OCI-LY7 (cell line): ENCODE measurements around the gene KCNQ1OT1. TPM values are rescaled to one million over a fixed set of nuclear protein-coding genes. Genes with fewer than 3 reads are reported as not detected.

Source experiments
- BruUV-seq: library from RNA; stranded (reverse); fragments of 400-500 nt; replicated peaks from 2 replicates; lab custom pipeline; 2021; lab: Mats Ljungman, UMichigan
- CTCF ChIA-PET: fragments of 300-600 bp; sonication (Branson Sonifier 250); formaldehyde crosslinking; loops from one replicate; lab custom pipeline; 2022; ENCODE audit warnings: antibody characterized with exemption; ENCODE audit not compliant: unreplicated experiment; lab: Charles Lee
- POLR2A ChIA-PET: fragments of 300-600 bp; sonication (Branson Sonifier 250); formaldehyde crosslinking; loops from one replicate; lab custom pipeline; 2022; ENCODE audit warnings: antibody characterized with exemption; lab: Charles Lee
- DNase-seq: peaks from one replicate; pipeline ENCODE4 v3.0.0-alpha.2; 2015; ENCODE audit warnings: low spot score
- H2AFZ ChIP-seq: fragments of 200-600 bp; sonication (generic), shearing (Covaris generic); 2 replicates; pipeline ENCODE4 v1.6.1; 2014; ENCODE audit warnings: mild to moderate bottlenecking, antibody characterized with exemption, low read length, moderate library complexity
- H3K27ac ChIP-seq: fragments of 200-600 bp; sonication (generic); 2 replicates; pipeline ENCODE4 v1.5.1; 2014; ENCODE audit warnings: mixed run types, low read depth, mild to moderate bottlenecking, moderate library complexity, low read length, inconsistent platforms; ENCODE audit not compliant: poor library complexity, severe bottlenecking
- H3K36me3 ChIP-seq: fragments of 200-600 bp; sonication (generic); 2 replicates; pipeline ENCODE4 v1.6.1; 2014; ENCODE audit warnings: mild to moderate bottlenecking, antibody characterized with exemption, low read length, moderate library complexity, mixed read lengths; ENCODE audit not compliant: insufficient read depth
- H3K4me1 ChIP-seq: fragments of 200-600 bp; sonication (generic); 2 replicates; pipeline ENCODE4 v1.5.1; 2014; ENCODE audit warnings: mild to moderate bottlenecking, low read length; ENCODE audit not compliant: insufficient read depth, poor library complexity, severe bottlenecking
- H3K4me2 ChIP-seq: fragments of 200-600 bp; sonication (generic); 2 replicates; pipeline ENCODE4 v1.6.1; 2014; ENCODE audit warnings: mild to moderate bottlenecking, low read length
- H3K4me3 ChIP-seq: fragments of 200-600 bp; sonication (generic); 2 replicates; pipeline ENCODE4 v1.5.1; 2014; ENCODE audit warnings: mild to moderate bottlenecking, low read depth, low read length; ENCODE audit not compliant: poor library complexity, severe bottlenecking
- H3K79me2 ChIP-seq: fragments of 200-600 bp; sonication (generic); 2 replicates; pipeline ENCODE4 v1.6.1; 2016; ENCODE audit warnings: low read depth, mild to moderate bottlenecking, low read length, moderate library complexity, mixed read lengths; ENCODE audit not compliant: insufficient read depth
- H3K9me2 ChIP-seq: fragments of 200-600 bp; sonication (generic); 2 replicates; pipeline ENCODE4 v1.6.1; 2016; ENCODE audit warnings: mild to moderate bottlenecking, low read length, mixed read lengths; ENCODE audit not compliant: insufficient read depth
- H3K9me3 ChIP-seq: fragments of 200-600 bp; sonication (generic); 2 replicates; pipeline ENCODE4 v1.6.1; 2014; ENCODE audit warnings: mild to moderate bottlenecking, mixed run types, low read length, mixed read lengths
- H4K20me1 ChIP-seq: fragments of 200-600 bp; sonication (generic); 2 replicates; pipeline ENCODE4 v1.6.1; 2014; ENCODE audit warnings: mild to moderate bottlenecking, antibody characterized with exemption, low read length, moderate library complexity, mixed read lengths; ENCODE audit not compliant: insufficient read depth
- EZH2phosphoT487 ChIP-seq: fragments of 200-600 bp; sonication (generic); IDR thresholded peaks from 2 replicates; pipeline ENCODE4 v1.6.1; 2018; ENCODE audit warnings: low read depth, borderline replicate concordance, mild to moderate bottlenecking, mixed run types, antibody characterized with exemption, low read length, moderate library complexity, mixed read lengths
- intact Hi-C: fragments of 100-400 bp; cut with micrococcal nuclease; formaldehyde crosslinking; loops from one replicate; pipeline ENCODE4 v1.10.0; 2022; ENCODE audit not compliant: unreplicated experiment
- total RNA-seq, 2 experiments: library from RNA; depleted of rRNA in 1 of 2; stranded (reverse); fragments of >200 nt in 1 of 2; shearing (Covaris generic) in 1 of 2; gene quantifications; 2 replicates each; pipeline ENCODE4 v1.2.3, GENCODE V29; 2014 to 2022
- TF ChIP-seq, protein P1 (sequence below): fragments of 200-600 bp; sonication (generic); conservative IDR thresholded peaks from 2 replicates; pipeline ENCODE4 v1.5.1; 2014; ENCODE audit warnings: mild to moderate bottlenecking, antibody characterized with exemption, low read length, moderate library complexity, mixed read lengths

The KCNQ1OT1 gene
- total RNA-seq, 2 experiments from 2014 or later: 2.9 to 3.4 TPM

- no TSS peak for BruUV-seq
- no peak overlapping the region for H2AFZ ChIP-seq
- no peaks in the 10 kb centered on the region for H4K20me1 ChIP-seq
- H3K27ac ChIP-seq: no peak overlapping the region
- H3K9me2 ChIP-seq: no peaks in the 10 kb centered on the region
- CTCF ChIA-PET: no interaction called here
- intact Hi-C loops: no loop called here
- no peak overlapping the region for H3K4me2 ChIP-seq
- no peaks in the 10 kb centered on the region for H3K4me1 ChIP-seq
- POLR2A ChIA-PET: no interaction called here
- no peak for DNase-seq
- TF ChIP-seq, protein P1, sequence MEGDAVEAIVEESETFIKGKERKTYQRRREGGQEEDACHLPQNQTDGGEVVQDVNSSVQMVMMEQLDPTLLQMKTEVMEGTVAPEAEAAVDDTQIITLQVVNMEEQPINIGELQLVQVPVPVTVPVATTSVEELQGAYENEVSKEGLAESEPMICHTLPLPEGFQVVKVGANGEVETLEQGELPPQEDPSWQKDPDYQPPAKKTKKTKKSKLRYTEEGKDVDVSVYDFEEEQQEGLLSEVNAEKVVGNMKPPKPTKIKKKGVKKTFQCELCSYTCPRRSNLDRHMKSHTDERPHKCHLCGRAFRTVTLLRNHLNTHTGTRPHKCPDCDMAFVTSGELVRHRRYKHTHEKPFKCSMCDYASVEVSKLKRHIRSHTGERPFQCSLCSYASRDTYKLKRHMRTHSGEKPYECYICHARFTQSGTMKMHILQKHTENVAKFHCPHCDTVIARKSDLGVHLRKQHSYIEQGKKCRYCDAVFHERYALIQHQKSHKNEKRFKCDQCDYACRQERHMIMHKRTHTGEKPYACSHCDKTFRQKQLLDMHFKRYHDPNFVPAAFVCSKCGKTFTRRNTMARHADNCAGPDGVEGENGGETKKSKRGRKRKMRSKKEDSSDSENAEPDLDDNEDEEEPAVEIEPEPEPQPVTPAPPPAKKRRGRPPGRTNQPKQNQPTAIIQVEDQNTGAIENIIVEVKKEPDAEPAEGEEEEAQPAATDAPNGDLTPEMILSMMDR: no peak
- TF ChIP-seq EZH2phosphoT487: no peak
- no peaks in the 10 kb centered on the region for H3K9me3 ChIP-seq
- no peak overlapping the region for H3K4me3 ChIP-seq
- H3K36me3 ChIP-seq: no peaks in the 10 kb centered on the region
- H3K79me2 ChIP-seq: no peaks in the 10 kb centered on the region
Measured at GRCh38 chr11:2743427-2744110, 43.8 kb upstream of the KCNQ1OT1 start.

DNA sequence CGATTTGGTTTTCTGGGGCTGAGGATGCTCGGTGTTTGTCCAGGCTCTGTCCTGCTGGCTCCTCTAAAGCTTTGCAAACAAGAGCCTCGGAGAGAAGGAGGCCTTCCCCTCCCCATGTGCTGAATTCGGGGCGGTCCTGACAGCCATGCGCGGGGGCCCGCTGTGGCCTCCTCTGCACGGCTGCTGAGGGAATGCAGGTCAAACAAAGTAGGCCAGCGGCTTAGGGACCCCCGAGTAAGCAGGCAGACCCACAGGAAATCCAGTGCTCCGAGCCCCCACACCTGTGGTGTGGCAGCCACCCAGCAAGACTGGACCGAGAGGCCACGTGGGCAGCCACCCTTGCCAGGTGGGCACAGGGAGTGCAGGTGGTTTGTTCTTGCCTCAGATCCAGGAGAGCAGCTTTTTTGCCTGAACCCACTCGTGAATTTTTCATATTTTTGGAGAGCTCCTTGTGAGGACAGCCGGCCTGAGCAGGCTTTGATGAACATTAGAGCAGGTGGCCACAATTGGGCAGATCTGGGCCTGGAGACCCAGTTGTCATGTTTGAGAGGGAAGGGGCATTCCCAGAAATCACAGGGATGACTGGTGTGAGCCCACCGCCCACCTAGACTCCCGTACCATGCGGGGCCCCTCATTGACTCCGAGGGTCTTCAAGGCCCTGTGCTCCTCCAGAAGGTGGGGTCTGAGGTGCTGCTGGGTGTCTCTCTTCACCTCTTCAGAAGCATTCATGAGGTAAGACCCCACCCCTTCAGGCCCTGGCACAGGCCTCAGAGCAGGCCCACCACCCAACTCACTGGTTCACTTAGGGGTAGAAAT is 43.0 kb upstream of the KCNQ1OT1 start:
- no TSS peak for BruUV-seq

More for the DNA sequence above, 43.0 kb upstream of the KCNQ1OT1 start:
- H3K4me1 ChIP-seq: no peaks in the 10 kb centered on the region
- no peaks in the 10 kb centered on the region for H3K79me2 ChIP-seq
- H3K36me3 ChIP-seq: no peaks in the 10 kb centered on the region
- H4K20me1 ChIP-seq: no peaks in the 10 kb centered on the region
- no peak overlapping the region for H2AFZ ChIP-seq
- no peaks in the 10 kb centered on the region for H3K9me2 ChIP-seq
- no peaks in the 10 kb centered on the region for H3K9me3 ChIP-seq
- no peak overlapping the region for H3K4me3 ChIP-seq
- no peak overlapping the region for H3K27ac ChIP-seq
- TF ChIP-seq, protein P1: no peak
- no peak for TF ChIP-seq EZH2phosphoT487
- DNase-seq: no peak
- CTCF ChIA-PET: no interaction called here
- POLR2A ChIA-PET: no interaction called here
- no peak overlapping the region for H3K4me2 ChIP-seq
- intact Hi-C loops: no loop called here
